PFSK-1 (cell line): ENCODE results near the gene C12orf57.

Source experiments
- FOXP2 ChIP-seq: optimal IDR thresholded peaks from 2 replicates; pipeline ENCODE3; 2011; ENCODE audit warnings: borderline replicate concordance, control low read depth, inconsistent platforms; ENCODE audit not compliant: insufficient read depth; ENCODE audit errors: extremely low read length, extremely low read depth
- POLR2AphosphoS5 ChIP-seq: IDR thresholded peaks from 2 replicates; pipeline ENCODE4 v1.6.1; 2012; ENCODE audit warnings: low read depth, mild to moderate bottlenecking, control low read depth, low read length, moderate library complexity
- SIN3A ChIP-seq: IDR thresholded peaks from 2 replicates; pipeline ENCODE4 v1.6.1; 2012; ENCODE audit warnings: mild to moderate bottlenecking, low read length, moderate library complexity, borderline replicate concordance; ENCODE audit not compliant: insufficient read depth
- TAF1 ChIP-seq: IDR thresholded peaks from 2 replicates; pipeline ENCODE4 v1.6.1; 2012; ENCODE audit warnings: low read length, control low read depth, borderline replicate concordance; ENCODE audit not compliant: insufficient read depth
- TF ChIP-seq, protein P1 (sequence below), 2 experiments: IDR thresholded peaks; 2 replicates each; pipeline versions ENCODE4 v1.6.1 to v1.8.0; 2011 to 2012; ENCODE audit warnings: low read depth in 2 of 2, low read length in 2 of 2, control low read depth in 1 of 2, inconsistent platforms in 1 of 2, mild to moderate bottlenecking in 1 of 2, moderate library complexity in 1 of 2; ENCODE audit not compliant: insufficient read depth in 1 of 2

The C12orf57 gene

DNA sequence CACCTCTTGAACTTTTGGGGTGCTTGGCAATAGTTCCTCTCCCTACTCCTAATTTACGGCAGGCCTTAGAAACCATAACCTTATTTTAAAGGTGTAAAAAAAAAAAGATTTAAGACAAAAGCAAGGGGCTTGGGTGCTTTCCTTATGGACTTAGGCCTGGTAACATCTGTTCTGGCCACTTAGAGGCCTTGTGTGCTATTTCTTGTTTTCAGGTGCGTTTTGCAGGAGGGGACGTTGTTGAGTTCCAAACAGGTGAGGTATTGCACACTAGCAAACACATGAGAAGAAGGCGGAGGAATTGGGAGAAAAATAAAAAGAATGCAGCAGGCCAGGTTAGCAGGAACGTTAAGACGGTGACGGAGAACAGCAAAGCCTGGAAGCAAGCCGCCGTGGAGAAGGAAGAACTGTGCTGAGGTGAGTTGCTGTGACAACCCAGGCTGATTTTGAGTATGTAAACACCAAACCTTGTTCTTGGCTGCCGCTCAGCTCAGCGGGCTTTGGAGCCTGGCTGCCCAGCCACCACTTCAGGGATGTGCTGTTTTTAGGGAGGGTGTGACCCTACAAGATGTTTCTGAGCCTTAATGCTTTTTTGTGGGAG is 44.2 kb downstream of the C12orf57 start:
- TF ChIP-seq FOXP2: no peak
- TF ChIP-seq SIN3A: no peak
- TF ChIP-seq POLR2AphosphoS5: no peak
- TF ChIP-seq, protein P1, sequence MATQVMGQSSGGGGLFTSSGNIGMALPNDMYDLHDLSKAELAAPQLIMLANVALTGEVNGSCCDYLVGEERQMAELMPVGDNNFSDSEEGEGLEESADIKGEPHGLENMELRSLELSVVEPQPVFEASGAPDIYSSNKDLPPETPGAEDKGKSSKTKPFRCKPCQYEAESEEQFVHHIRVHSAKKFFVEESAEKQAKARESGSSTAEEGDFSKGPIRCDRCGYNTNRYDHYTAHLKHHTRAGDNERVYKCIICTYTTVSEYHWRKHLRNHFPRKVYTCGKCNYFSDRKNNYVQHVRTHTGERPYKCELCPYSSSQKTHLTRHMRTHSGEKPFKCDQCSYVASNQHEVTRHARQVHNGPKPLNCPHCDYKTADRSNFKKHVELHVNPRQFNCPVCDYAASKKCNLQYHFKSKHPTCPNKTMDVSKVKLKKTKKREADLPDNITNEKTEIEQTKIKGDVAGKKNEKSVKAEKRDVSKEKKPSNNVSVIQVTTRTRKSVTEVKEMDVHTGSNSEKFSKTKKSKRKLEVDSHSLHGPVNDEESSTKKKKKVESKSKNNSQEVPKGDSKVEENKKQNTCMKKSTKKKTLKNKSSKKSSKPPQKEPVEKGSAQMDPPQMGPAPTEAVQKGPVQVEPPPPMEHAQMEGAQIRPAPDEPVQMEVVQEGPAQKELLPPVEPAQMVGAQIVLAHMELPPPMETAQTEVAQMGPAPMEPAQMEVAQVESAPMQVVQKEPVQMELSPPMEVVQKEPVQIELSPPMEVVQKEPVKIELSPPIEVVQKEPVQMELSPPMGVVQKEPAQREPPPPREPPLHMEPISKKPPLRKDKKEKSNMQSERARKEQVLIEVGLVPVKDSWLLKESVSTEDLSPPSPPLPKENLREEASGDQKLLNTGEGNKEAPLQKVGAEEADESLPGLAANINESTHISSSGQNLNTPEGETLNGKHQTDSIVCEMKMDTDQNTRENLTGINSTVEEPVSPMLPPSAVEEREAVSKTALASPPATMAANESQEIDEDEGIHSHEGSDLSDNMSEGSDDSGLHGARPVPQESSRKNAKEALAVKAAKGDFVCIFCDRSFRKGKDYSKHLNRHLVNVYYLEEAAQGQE (IDR thresholded peaks at IDR 0.05; ENCODE audit: insufficient read depth in 1 of 2, low read depth in 2 of 2, low read length in 2 of 2): no peak
- no peak for TF ChIP-seq TAF1
